Stimulated activated CD8-positive, alpha-beta memory T cell treated with anti-CD3 and anti-CD28 coated beads, Interleukin-4, amount 100 ng/mL, for 48 hours (primary cell): ENCODE data around the gene DSG1.

Source experiments
- DNase-seq: peaks from one replicate; pipeline ENCODE4 v3.0.0-alpha.2; 2020

Gene DSG1

GRCh38 chr18:31354990-31355389 lies 37.0 kb downstream of the DSG1 start:
- DNase-seq: no peak

GRCh38 chr18:31356025-31356424 lies 38.1 kb downstream of the DSG1 start:
- no peak for DNase-seq

GRCh38 chr18:31364190-31364589 lies 46.2 kb downstream of the DSG1 start:
- DNase-seq: no peak

- no peak for DNase-seq
Measured at GRCh38 chr18:31369478-31369877, 51.5 kb downstream of the DSG1 start.

- no peak for DNase-seq
Measured at GRCh38 chr18:31371989-31372388, 54.0 kb downstream of the DSG1 start.

- no peak for DNase-seq
Measured at GRCh38 chr18:31373641-31374040, 55.7 kb downstream of the DSG1 start.

GRCh38 chr18:31376477-31376876 lies 58.5 kb downstream of the DSG1 start, which contains the start of gene DSG4:
DSG4 (plus strand) TSS chr18:31376777; CDS start chr18:31376912, 135 bp downstream.
- DNase-seq: no peak

- no peak for DNase-seq
Measured at GRCh38 chr18:31380912-31381311, 63.0 kb downstream of the DSG1 start.

- no peak for DNase-seq
Measured at GRCh38 chr18:31382107-31382506, 64.1 kb downstream of the DSG1 start.

GRCh38 chr18:31386741-31387140 lies 68.8 kb downstream of the DSG1 start:
- no peak for DNase-seq

GRCh38 chr18:31393286-31393685 lies 75.3 kb downstream of the DSG1 start:
- no peak for DNase-seq

- no peak for DNase-seq
Measured at GRCh38 chr18:31396796-31397612, 79.0 kb downstream of the DSG1 start.

- no peak for DNase-seq
Measured at GRCh38 chr18:31398191-31398590, 80.2 kb downstream of the DSG1 start.

- no peak for DNase-seq
Measured at GRCh38 chr18:31399306-31400032, 81.5 kb downstream of the DSG1 start.

GRCh38 chr18:31401156-31402025 lies 83.4 kb downstream of the DSG1 start:
- no peak for DNase-seq

- no peak for DNase-seq
Measured at GRCh38 chr18:31402026-31402373, 84.0 kb downstream of the DSG1 start.

GRCh38 chr18:31403409-31403808 lies 85.4 kb downstream of the DSG1 start:
- DNase-seq: no peak
